ENCODE measurements around the gene TLR3. TPM values are rescaled to one million over a fixed set of nuclear protein-coding genes. Genes with fewer than 3 reads are reported as not detected.

The TLR3 gene
- total and polyA plus RNA-seq, 10 of the 15 experiments (the other 5 are each of a cell fraction or from before 2014, with no cell fraction given): under 0.01 to 0.05 (median 0.03) TPM; not detected in 7

GRCh38 chr4:186067757-186068385 is 1.1 kb upstream of the TLR3 start (continued):
- TF ChIP-seq RAD21 (IDR thresholded peaks at IDR 0.05; ENCODE audit: insufficient read depth, low read depth, low read length) (peak; percentile 60), ZNF207 (IDR thresholded peaks at IDR 0.05; ENCODE audit: borderline replicate concordance) (no peak), RAD51 (IDR thresholded peaks at IDR 0.05) (no peak), CEBPB (IDR thresholded peaks at IDR 0.05; ENCODE audit: borderline replicate concordance in 1 of 2, low read depth in 2 of 2, low read length in 2 of 2) (no peak), BACH1 (IDR thresholded peaks at IDR 0.05; ENCODE audit: borderline replicate concordance) (no peak), GABPA (IDR thresholded peaks at IDR 0.05; ENCODE audit: low read depth) (no peak)

GRCh38 chr4:186069729-186070128 is 773 bp downstream of the TLR3 start:
- Histone ChIP-seq H2AFZ (ENCODE audit: control insufficient read depth, low read depth, low read length) (no peak overlapping the region), H3K27me3 (replicated peaks in 1 of 2; ENCODE audit: control insufficient read depth in 2 of 2, insufficient read depth in 2 of 2, low read length in 1 of 2) (peaks cover 0 to 3% of the 10 kb centered on the region in 2 experiments; a peak in 2 of 4 replicates), H3K27ac (ENCODE audit: control insufficient read depth, insufficient read depth) (no peak overlapping the region), H3K9ac (ENCODE audit: control insufficient read depth, insufficient read depth, low read length) (no peak overlapping the region), H3K4me2 (ENCODE audit: control insufficient read depth, insufficient read depth) (no peak overlapping the region), H3K79me2 (ENCODE audit: control insufficient read depth, insufficient read depth, low read length) (no peaks in the 10 kb centered on the region), H3K36me3 (ENCODE audit: control insufficient read depth in 2 of 2, insufficient read depth in 2 of 2, low read length in 1 of 2) (no peaks in the 10 kb centered on the region), H3K4me3 (no peak overlapping the region), H4K20me1 (ENCODE audit: control insufficient read depth, insufficient read depth) (no peaks in the 10 kb centered on the region), H3K4me1 (ENCODE audit: control insufficient read depth, insufficient read depth, low read length) (no peaks in the 10 kb centered on the region), H3K9me3 (replicated peaks; ENCODE audit: control insufficient read depth, insufficient read depth, low read length) (no peaks in the 10 kb centered on the region)
- intact Hi-C loops (cut with micrococcal nuclease; ENCODE audit: unreplicated experiment): loop anchor here (2.0 kb wide), 2 partner anchors 131 to 517 kb away; no protein-coding TSS in a partner anchor
- ChIA-PET CTCF (interaction anchor here (3.6 kb wide), 1 partner anchor 67 kb away, joined by 38 read pairs; no protein-coding TSS in a partner anchor), SMC1A (ENCODE audit: uncharacterized antibody, unreplicated experiment) (no interaction called here), RAD21 (ENCODE audit: unreplicated experiment) (interaction anchor here (1.3 kb wide), 1 partner anchor 68 kb away, joined by 4 read pairs; no protein-coding TSS in a partner anchor), POLR2A (no interaction called here)
- in situ Hi-C loops (cut with MboI): loop anchor here (5.0 kb wide), 1 partner anchor 68 kb away; no protein-coding TSS in a partner anchor
- no peak for FAIRE-seq
- BruUV-seq (replicated peaks): no TSS peak
- 95% methylated on average over 4 of the region's 4 CpGs for WGBS (ENCODE audit: insufficient coverage, insufficient replicate concordance, low lambda C conversion rate, missing lambda C conversion rate)
- no peak for DNase-seq (ENCODE audit: low read depth, low spot score)
- ATAC-seq: no peak
- no peak for TF ChIP-seq E4F1 (IDR thresholded peaks at IDR 0.05; ENCODE audit: borderline replicate concordance, partially characterized antibody)
- no peak for TF ChIP-seq NFXL1 (IDR thresholded peaks at IDR 0.05; ENCODE audit: borderline replicate concordance)
- TF ChIP-seq POLR2AphosphoS5 (IDR thresholded peaks at IDR 0.05; ENCODE audit: low read length): no peak
- TF ChIP-seq MAX (IDR thresholded peaks at IDR 0.05; ENCODE audit: low read depth, low read length): no peak
- no peak for TF ChIP-seq PAX5 (IDR thresholded peaks at IDR 0.05; ENCODE audit: borderline replicate concordance, low read depth, low read length)
- no peak for TF ChIP-seq EGR1 (IDR thresholded peaks at IDR 0.05; ENCODE audit: borderline replicate concordance in 1 of 2, low read depth in 2 of 2, low read length in 2 of 2)
- TF ChIP-seq RB1 (IDR thresholded peaks at IDR 0.05; ENCODE audit: borderline replicate concordance): no peak
- no peak for TF ChIP-seq MYC (IDR thresholded peaks at IDR 0.05; ENCODE audit: insufficient read depth, insufficient read length, insufficient replicate concordance, low read length, severe bottlenecking)
- no peak for TF ChIP-seq RAD51 (IDR thresholded peaks at IDR 0.05)
- no peak for TF ChIP-seq RUNX3 (IDR thresholded peaks at IDR 0.05; ENCODE audit: low read length)
- no peak for TF ChIP-seq ESRRA (IDR thresholded peaks at IDR 0.05; ENCODE audit: low read length)
- TF ChIP-seq SMARCA5 (IDR thresholded peaks at IDR 0.05): no peak
- TF ChIP-seq SPI1 (IDR thresholded peaks at IDR 0.05; ENCODE audit: borderline replicate concordance, insufficient read depth, low read depth, low read length): no peak
